Measurements from ENCODE around the gene ABHD12. TPM values are rescaled to one million over a fixed set of nuclear protein-coding genes. Genes with fewer than 3 reads are reported as not detected.

Gene ABHD12
- total and polyA plus RNA-seq, 2 donors (not counting 3 experiments of a cell fraction or from before 2014, with no cell fraction given): 19.2 to 36.0 TPM

DNA sequence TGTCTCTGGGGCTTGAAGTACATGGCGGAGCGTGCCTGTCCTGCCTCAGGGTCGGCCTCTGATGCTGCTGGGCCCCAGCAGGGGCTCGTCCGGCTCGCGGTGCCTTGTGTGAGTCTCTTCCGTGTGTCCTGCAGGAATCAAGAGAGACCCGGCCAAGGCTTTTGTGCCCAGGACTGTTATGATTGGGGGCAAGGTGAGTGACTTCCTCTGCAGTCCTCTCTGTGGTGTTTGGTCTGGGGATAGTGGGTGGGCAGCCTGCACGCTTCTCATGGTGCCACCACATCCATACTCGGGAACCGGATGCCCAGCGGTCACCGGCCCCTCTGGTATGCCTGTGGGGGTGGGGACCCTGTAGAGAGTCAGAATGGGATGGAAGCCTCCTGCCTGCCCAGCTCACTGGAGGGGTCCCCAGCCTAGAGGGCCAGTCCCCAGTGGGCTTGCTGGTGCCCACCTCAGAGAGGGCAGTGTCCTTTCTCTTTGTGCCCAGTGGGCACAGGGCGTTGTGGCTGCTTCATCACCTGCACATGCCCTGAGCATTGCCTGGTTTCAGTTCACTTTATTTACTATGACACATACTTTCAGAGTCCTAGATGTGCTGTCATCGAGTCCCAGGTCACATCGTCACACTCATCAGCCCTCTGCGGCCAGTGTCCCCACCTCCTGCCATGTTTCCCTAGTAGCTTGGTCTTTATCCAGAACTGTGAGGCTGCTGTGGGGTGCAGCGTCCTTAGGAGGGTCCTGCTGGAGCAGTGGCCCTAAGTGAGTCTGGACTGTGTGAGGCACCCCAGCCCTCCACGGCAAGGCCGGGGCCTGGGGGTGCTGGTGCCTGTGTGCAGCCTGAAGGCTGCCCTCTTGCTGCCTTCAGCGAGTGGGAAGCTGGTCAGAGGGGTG, 102.1 kb downstream of the ABHD12 start:
- TF ChIP-seq MYC (IDR thresholded peaks at IDR 0.05; ENCODE audit: low read depth, low read length): no peak
- TF ChIP-seq POLR2AphosphoS5 (IDR thresholded peaks at IDR 0.05; ENCODE audit: insufficient read depth, low read depth, low read length): no peak
- TF ChIP-seq, protein P1, sequence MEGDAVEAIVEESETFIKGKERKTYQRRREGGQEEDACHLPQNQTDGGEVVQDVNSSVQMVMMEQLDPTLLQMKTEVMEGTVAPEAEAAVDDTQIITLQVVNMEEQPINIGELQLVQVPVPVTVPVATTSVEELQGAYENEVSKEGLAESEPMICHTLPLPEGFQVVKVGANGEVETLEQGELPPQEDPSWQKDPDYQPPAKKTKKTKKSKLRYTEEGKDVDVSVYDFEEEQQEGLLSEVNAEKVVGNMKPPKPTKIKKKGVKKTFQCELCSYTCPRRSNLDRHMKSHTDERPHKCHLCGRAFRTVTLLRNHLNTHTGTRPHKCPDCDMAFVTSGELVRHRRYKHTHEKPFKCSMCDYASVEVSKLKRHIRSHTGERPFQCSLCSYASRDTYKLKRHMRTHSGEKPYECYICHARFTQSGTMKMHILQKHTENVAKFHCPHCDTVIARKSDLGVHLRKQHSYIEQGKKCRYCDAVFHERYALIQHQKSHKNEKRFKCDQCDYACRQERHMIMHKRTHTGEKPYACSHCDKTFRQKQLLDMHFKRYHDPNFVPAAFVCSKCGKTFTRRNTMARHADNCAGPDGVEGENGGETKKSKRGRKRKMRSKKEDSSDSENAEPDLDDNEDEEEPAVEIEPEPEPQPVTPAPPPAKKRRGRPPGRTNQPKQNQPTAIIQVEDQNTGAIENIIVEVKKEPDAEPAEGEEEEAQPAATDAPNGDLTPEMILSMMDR (IDR thresholded peaks at IDR 0.05; ENCODE audit: extremely low read depth in 1 of 2, insufficient read depth in 1 of 2, low read depth in 1 of 2, low read length in 2 of 2): no peak
- TF ChIP-seq, protein P2, sequence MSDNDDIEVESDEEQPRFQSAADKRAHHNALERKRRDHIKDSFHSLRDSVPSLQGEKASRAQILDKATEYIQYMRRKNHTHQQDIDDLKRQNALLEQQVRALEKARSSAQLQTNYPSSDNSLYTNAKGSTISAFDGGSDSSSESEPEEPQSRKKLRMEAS (IDR thresholded peaks at IDR 0.05; ENCODE audit: insufficient read depth, insufficient read length): no peak
- TF ChIP-seq JUN (IDR thresholded peaks at IDR 0.05; ENCODE audit: borderline replicate concordance, insufficient read depth, insufficient read length, low read depth): no peak
- TF ChIP-seq GATA2 (IDR thresholded peaks at IDR 0.05; ENCODE audit: insufficient read depth, insufficient read length, low read depth, low read length): no peak
- TF ChIP-seq POLR2A (IDR thresholded peaks at IDR 0.05; ENCODE audit: low read depth, low read length): no peak
- no peak for TF ChIP-seq EZH2 (IDR thresholded peaks at IDR 0.05; ENCODE audit: borderline replicate concordance, low read depth, low read length, severe bottlenecking)
- TF ChIP-seq FOS (IDR thresholded peaks at IDR 0.05; ENCODE audit: borderline replicate concordance, insufficient read depth, low read length): no peak
- no peak overlapping the region for H3K4me2 ChIP-seq (ENCODE audit: insufficient read depth, low read length)
- H3K4me3 ChIP-seq (replicated peaks in 1 of 3; ENCODE audit: insufficient read depth in 1 of 3, low read depth in 1 of 3, low read length in 3 of 3): no peak overlapping the region
- H3K9me3 ChIP-seq (replicated peaks; ENCODE audit: control insufficient read depth, insufficient read depth, low read length): no peaks in the 10 kb centered on the region
- no peak for FAIRE-seq
- intact Hi-C loops (cut with micrococcal nuclease): no loop called here
- no peaks in the 10 kb centered on the region for H3K4me1 ChIP-seq (ENCODE audit: control insufficient read depth, extremely low read depth, insufficient read depth, low read length)
- POLR2A ChIA-PET: no interaction called here
- H3K27ac ChIP-seq (ENCODE audit: insufficient read depth, low read depth, low read length): no peak overlapping the region
- dilution Hi-C loops (cut with MboI; ENCODE audit: extremely low pct_ligation_motif_present, low sequenced_read_pairs): no loop called here
- H3K9me1 ChIP-seq (replicated peaks; ENCODE audit: control insufficient read depth, extremely low read depth, insufficient read depth, low read length): no peaks in the 10 kb centered on the region
- no peaks in the 10 kb centered on the region for H3K27me3 ChIP-seq (ENCODE audit: control insufficient read depth in 2 of 2, insufficient read depth in 2 of 2, low read length in 2 of 2)
- CTCF ChIA-PET: interaction anchor here (1.2 to 2.0 kb wide), 2 partner anchors 8 to 111 kb away, joined by 3 to 6 read pairs; no protein-coding TSS in a partner anchor
- no peak for DNase-seq (ENCODE audit: low read depth, low spot score)
- H4K20me1 ChIP-seq (replicated peaks; ENCODE audit: control insufficient read depth, extremely low read depth, insufficient read depth, low read length): no peaks in the 10 kb centered on the region
- H2AFZ ChIP-seq (ENCODE audit: low read depth, low read length): no peak overlapping the region
- H3K79me2 ChIP-seq (ENCODE audit: control insufficient read depth, insufficient read depth, low read length): no peaks in the 10 kb centered on the region
- no peak overlapping the region for H3K9ac ChIP-seq (replicated peaks; ENCODE audit: extremely low read depth, insufficient read depth, low read length)
- H3K36me3 ChIP-seq (ENCODE audit: control insufficient read depth in 2 of 2, extremely low read depth in 1 of 2, insufficient read depth in 2 of 2, low read length in 2 of 2): peaks cover 8 to 46% of the 10 kb centered on the region in 2 experiments
- BruUV-seq (replicated peaks): no TSS peak
